Measurements from ENCODE around the gene FOLR1. TPM values are rescaled to one million over a fixed set of nuclear protein-coding genes. Genes with fewer than 3 reads are reported as not detected.

FOLR1 gene
- total RNA-seq, 2 donors from 2014 or later = 13.8 to 19.3 TPM

GRCh38 chr11:72208281-72208680 is 16.3 kb downstream of the FOLR1 start:
- H3K9me3 ChIP-seq (ENCODE audit: control insufficient read depth, low read length) = no peaks in the 10 kb centered on the region
- no peaks in the 10 kb centered on the region for H3K4me1 ChIP-seq (ENCODE audit: control insufficient read depth, insufficient read depth, low read length)
- Mint-ChIP-seq H3K36me3 (ENCODE audit: low read depth) (no peaks in the 10 kb centered on the region), H3K9me3 (no peaks in the 10 kb centered on the region), H3K4me1 (peaks cover 12% of the 10 kb centered on the region), H3K27ac (no peak overlapping the region), H3K27me3 (ENCODE audit: insufficient read depth) (peaks cover 4% of the 10 kb centered on the region), H3K4me3 (no peak overlapping the region)
- no peak for TF ChIP-seq CTCF (conservative IDR thresholded peaks at IDR 0.05)
- no peak overlapping the region for H3K9ac ChIP-seq (ENCODE audit: extremely low read depth, low read length, poor library complexity, severe bottlenecking)
- WGBS, 2 experiments (ENCODE audit: insufficient coverage in 1 of 2, insufficient read length in 1 of 2) = 90 to 97% methylated on average over 3 of the region's 3 CpGs
- no peak for DNase-seq
- no peak overlapping the region for H3K4me3 ChIP-seq (ENCODE audit: low read length)
- no peaks in the 10 kb centered on the region for H3K36me3 ChIP-seq (ENCODE audit: control insufficient read depth, insufficient read depth, low read length)
- no peaks in the 10 kb centered on the region for H3K27me3 ChIP-seq (ENCODE audit: control insufficient read depth, insufficient read depth, low read length, poor library complexity, severe bottlenecking)
- no peak overlapping the region for H3K27ac ChIP-seq (ENCODE audit: low read depth, low read length)

- TF ChIP-seq CTCF (conservative IDR thresholded peaks at IDR 0.05) = no peak
- Histone ChIP-seq H3K27me3 (ENCODE audit: control insufficient read depth, insufficient read depth, low read length, poor library complexity, severe bottlenecking) (peaks cover 1% of the 10 kb centered on the region), H3K4me1 (ENCODE audit: control insufficient read depth, insufficient read depth, low read length) (no peaks in the 10 kb centered on the region), H3K4me3 (ENCODE audit: low read length) (no peak overlapping the region), H3K36me3 (ENCODE audit: control insufficient read depth, insufficient read depth, low read length) (no peaks in the 10 kb centered on the region), H3K27ac (ENCODE audit: low read depth, low read length) (no peak overlapping the region), H3K9me3 (ENCODE audit: control insufficient read depth, low read length) (no peaks in the 10 kb centered on the region), H3K9ac (ENCODE audit: extremely low read depth, low read length, poor library complexity, severe bottlenecking) (no peak overlapping the region)
- H3K36me3 Mint-ChIP-seq (ENCODE audit: low read depth) = no peaks in the 10 kb centered on the region
- H3K9me3 Mint-ChIP-seq = no peaks in the 10 kb centered on the region
- WGBS, 2 experiments (ENCODE audit: insufficient coverage in 1 of 2, insufficient read length in 1 of 2) = 72 to 94% methylated on average over 2 to 4 of the region's 4 CpGs
- peaks cover 6% of the 10 kb centered on the region for H3K27me3 Mint-ChIP-seq (ENCODE audit: insufficient read depth)
- peak overlapping the region; percentile 22 for H3K27ac Mint-ChIP-seq
- DNase-seq = peak; percentile 47
- no peak overlapping the region for H3K4me3 Mint-ChIP-seq
- peaks cover 12% of the 10 kb centered on the region for H3K4me1 Mint-ChIP-seq
These were observed 17.2 kb downstream of the FOLR1 start for GRCh38 chr11:72209101-72209500.

GRCh38 chr11:72216638-72217037 is 24.7 kb downstream of the FOLR1 start, which contains the start of gene FOLR2:
Gene FOLR2, plus strand, starts transcription at chr11:72216794. Its CDS starts 1,791 bp downstream, at chr11:72218585.
- H3K27ac Mint-ChIP-seq = no peak within 1 kb of the TSS
- Histone ChIP-seq H3K9ac (ENCODE audit: extremely low read depth, low read length, poor library complexity, severe bottlenecking) (no peak within 1 kb of the TSS), H3K36me3 (ENCODE audit: control insufficient read depth, insufficient read depth, low read length) (no peaks in the 10 kb centered on the region), H3K9me3 (ENCODE audit: control insufficient read depth, low read length) (no peaks in the 10 kb centered on the region), H3K27ac (ENCODE audit: low read depth, low read length) (no peak within 1 kb of the TSS), H3K4me1 (ENCODE audit: control insufficient read depth, insufficient read depth, low read length) (no peaks in the 10 kb centered on the region), H3K27me3 (ENCODE audit: control insufficient read depth, insufficient read depth, low read length, poor library complexity, severe bottlenecking) (peaks cover 13% of the 10 kb centered on the region), H3K4me3 (ENCODE audit: low read length) (no peak within 1 kb of the TSS)
- H3K4me1 Mint-ChIP-seq = peaks cover 9% of the 10 kb centered on the region
- H3K36me3 Mint-ChIP-seq (ENCODE audit: low read depth) = no peaks in the 10 kb centered on the region
- peaks cover 35% of the 10 kb centered on the region for H3K27me3 Mint-ChIP-seq (ENCODE audit: insufficient read depth)
- H3K9me3 Mint-ChIP-seq = no peaks in the 10 kb centered on the region
- DNase-seq = peak; percentile 29
- WGBS, 2 experiments (ENCODE audit: insufficient coverage in 1 of 2, insufficient read length in 1 of 2) = 92 to 100% methylated on average over 4 to 6 of the region's 6 CpGs
- TF ChIP-seq CTCF (conservative IDR thresholded peaks at IDR 0.05) = no peak
- H3K4me3 Mint-ChIP-seq = no peak within 1 kb of the TSS
